Skeletal muscle tissue (tissue), 4 donors: Measurements from ENCODE around the gene DSCAML1. TPM values are rescaled to one million over a fixed set of nuclear protein-coding genes. Genes with fewer than 3 reads are reported as not detected.

Experiments used
- H3K27ac ChIP-seq: one replicate; pipeline ENCODE4 v1.7.0; 2013; ENCODE audit warnings: mild to moderate bottlenecking, low read depth, low read length, inconsistent platforms
- H3K27me3 ChIP-seq, 3 donors: one replicate each; pipeline ENCODE4 v1.7.0; 2013; ENCODE audit warnings: low read length in 3 of 3; ENCODE audit not compliant: control insufficient read depth in 3 of 3, insufficient read depth in 3 of 3
- H3K36me3 ChIP-seq, 3 donors: one replicate each; pipeline ENCODE4 v1.7.0; 2013; ENCODE audit warnings: low read length in 3 of 3; ENCODE audit not compliant: control insufficient read depth in 3 of 3, insufficient read depth in 3 of 3
- H3K4me1 ChIP-seq, 3 donors: one replicate each; pipeline ENCODE4 v1.7.0; 2013; ENCODE audit warnings: low read length in 3 of 3, mild to moderate bottlenecking in 3 of 3; ENCODE audit not compliant: control insufficient read depth in 3 of 3, insufficient read depth in 3 of 3
- H3K4me3 ChIP-seq, 3 donors: one replicate each; pipeline ENCODE4 v1.7.0; 2013; ENCODE audit warnings: low read length in 3 of 3
- H3K9ac ChIP-seq, 3 donors: one replicate each; pipeline ENCODE4 v1.7.0; 2013; ENCODE audit warnings: low read length in 3 of 3, mild to moderate bottlenecking in 3 of 3, moderate library complexity in 2 of 3, low read depth in 1 of 3
- H3K9me3 ChIP-seq, 3 donors: one replicate each; pipeline ENCODE4 v1.7.0; 2013; ENCODE audit warnings: low read length in 3 of 3; ENCODE audit not compliant: control insufficient read depth in 3 of 3
- total RNA-seq: library from RNA; depleted of rRNA; stranded (reverse); fragments of >200 nt; gene quantifications from one replicate; pipeline ENCODE4 v1.2.3, GENCODE V29; 2014
- donor health status: Osteomylitis.

Gene DSCAML1
- total RNA-seq, 1 donor from 2014 or later = 0.52 TPM

GRCh38 chr11:117471776-117472175, 325.2 kb downstream of the DSCAML1 start:
- no peaks in the 10 kb centered on the region for H3K36me3 ChIP-seq
- peaks cover 0 to 8% (median 3%) of the 10 kb centered on the region in 3 donors for H3K27me3 ChIP-seq
- H3K27ac ChIP-seq = no peak overlapping the region
- peaks cover 0 to 1% (median under 1%) of the 10 kb centered on the region in 3 donors for H3K4me1 ChIP-seq
- no peak overlapping the region for H3K9ac ChIP-seq
- H3K4me3 ChIP-seq = no peak overlapping the region
- no peaks in the 10 kb centered on the region for H3K9me3 ChIP-seq

DNA sequence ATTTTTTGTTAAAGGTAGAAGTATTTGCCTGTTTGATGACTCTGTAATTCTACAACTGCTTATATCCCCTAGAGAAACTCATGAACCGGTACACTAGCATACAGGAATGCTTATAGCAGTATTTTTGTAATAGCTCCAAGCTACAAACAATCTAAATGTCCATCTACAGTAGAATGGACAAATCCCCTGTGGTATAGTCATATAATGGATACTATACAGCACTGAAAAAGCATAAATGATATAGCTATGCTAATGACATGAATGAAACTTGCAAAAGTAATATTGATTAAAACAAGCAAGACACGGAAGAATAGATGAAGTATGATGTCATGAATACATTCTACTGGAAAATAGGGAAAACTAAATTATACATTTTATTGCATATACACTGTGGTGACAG, 326.4 kb downstream of the DSCAML1 start:
- no peak overlapping the region for H3K9ac ChIP-seq
- H3K4me3 ChIP-seq = no peak overlapping the region
- no peaks in the 10 kb centered on the region for H3K9me3 ChIP-seq
- H3K27ac ChIP-seq = no peak overlapping the region
- H3K36me3 ChIP-seq = no peaks in the 10 kb centered on the region
- H3K4me1 ChIP-seq = no peaks in the 10 kb centered on the region
- H3K27me3 ChIP-seq = peaks cover 0 to 4% (median 0%) of the 10 kb centered on the region in 3 donors

DNA sequence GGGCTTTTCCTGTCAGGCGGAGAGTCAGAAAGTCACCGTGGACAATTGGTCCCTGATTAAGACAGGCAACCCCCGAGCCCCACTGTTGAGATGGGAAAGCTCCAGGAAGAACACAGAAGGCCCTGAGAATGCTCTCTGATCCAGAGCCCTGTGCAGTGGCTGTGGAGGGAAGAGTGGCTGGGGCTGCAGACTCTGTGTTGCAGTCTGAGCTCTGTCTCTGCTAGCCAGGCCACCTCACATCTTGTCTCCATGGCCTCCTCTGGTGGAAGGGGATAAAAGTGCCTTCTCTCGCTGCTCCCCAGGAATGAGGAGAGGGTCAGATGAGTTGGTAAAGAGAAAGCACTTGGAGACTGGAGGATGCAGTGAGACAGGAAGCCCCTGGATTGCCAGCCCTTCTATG, 328.1 kb downstream of the DSCAML1 start:
- H3K4me3 ChIP-seq = no peak overlapping the region
- H3K9me3 ChIP-seq = no peaks in the 10 kb centered on the region
- H3K27me3 ChIP-seq = peaks cover 0 to 4% (median 0%) of the 10 kb centered on the region in 3 donors
- H3K36me3 ChIP-seq = no peaks in the 10 kb centered on the region
- no peaks in the 10 kb centered on the region for H3K4me1 ChIP-seq
- no peak overlapping the region for H3K27ac ChIP-seq
- H3K9ac ChIP-seq = no peak overlapping the region

GRCh38 chr11:117467770-117468169, 329.2 kb downstream of the DSCAML1 start:
- Histone ChIP-seq H3K27ac (no peak overlapping the region), H3K4me3 (no peak overlapping the region), H3K9me3 (no peaks in the 10 kb centered on the region), H3K4me1 (no peaks in the 10 kb centered on the region), H3K27me3 (peaks cover 0 to 4% (median 2%) of the 10 kb centered on the region in 3 donors), H3K36me3 (no peaks in the 10 kb centered on the region), H3K9ac (no peak overlapping the region)

DNA sequence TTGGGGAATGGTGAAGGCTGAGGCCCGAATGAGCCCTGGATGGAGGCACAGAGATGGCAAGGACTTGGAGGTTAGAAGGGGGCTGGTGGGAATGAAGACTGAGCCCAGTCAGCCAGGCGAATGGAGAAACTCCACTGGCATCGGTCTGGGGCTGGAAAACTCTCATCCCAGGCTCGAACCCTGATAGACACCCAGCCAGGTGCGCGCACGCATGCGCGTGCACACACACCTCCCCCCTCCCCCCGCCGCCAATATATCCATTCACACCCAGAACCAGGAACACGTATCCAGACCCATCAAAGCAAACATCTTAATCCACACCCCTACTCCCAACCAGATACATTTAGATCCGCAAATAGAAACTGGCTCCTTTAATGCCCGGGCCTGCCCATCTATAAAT, 330.1 kb downstream of the DSCAML1 start:
- Histone ChIP-seq H3K9me3 (no peaks in the 10 kb centered on the region), H3K4me1 (no peaks in the 10 kb centered on the region), H3K27ac (no peak overlapping the region), H3K4me3 (no peak overlapping the region), H3K9ac (no peak overlapping the region), H3K27me3 (peaks cover 0 to 5% (median 4%) of the 10 kb centered on the region in 3 donors), H3K36me3 (no peaks in the 10 kb centered on the region)

DNA sequence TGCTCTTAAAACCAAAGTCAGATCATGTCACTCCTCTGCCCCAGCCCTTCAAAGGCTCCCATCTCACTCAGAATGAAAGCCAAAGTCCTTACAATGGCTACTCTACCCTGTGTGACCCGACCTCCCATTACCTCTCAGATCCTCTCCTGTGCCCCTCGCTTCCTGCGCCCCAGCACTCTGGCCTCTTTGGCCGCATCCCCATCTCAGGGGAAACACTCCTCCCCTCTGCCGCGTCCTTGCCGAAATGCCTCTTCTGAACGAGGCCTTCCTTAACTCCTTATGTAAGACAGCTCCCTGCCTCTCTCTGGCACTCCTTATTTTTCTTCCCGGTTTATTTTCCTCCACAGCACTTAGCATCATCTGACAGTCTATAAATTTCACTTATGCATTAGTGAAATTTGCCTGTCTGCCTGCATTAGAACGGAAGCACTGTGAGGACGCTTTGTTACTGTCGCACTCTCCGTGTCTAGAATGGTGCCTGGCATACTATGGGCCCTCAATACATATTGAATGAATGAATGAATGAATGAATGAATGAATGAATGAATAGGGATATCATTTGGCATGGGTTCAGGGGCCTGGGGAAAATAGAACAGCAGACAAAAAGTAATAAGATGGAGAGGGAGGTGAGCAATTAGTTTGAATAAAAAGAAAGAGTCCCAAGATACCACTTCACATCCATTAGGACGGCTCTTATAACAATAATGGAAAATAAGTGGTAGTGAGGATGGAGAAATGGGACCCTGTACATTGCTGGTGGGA, 331.6 kb downstream of the DSCAML1 start:
- H3K36me3 ChIP-seq = no peaks in the 10 kb centered on the region
- H3K9ac ChIP-seq = no peak overlapping the region
- no peak overlapping the region for H3K4me3 ChIP-seq
- H3K27me3 ChIP-seq = peaks cover 4 to 5% (median 4%) of the 10 kb centered on the region in 3 donors
- H3K9me3 ChIP-seq = no peaks in the 10 kb centered on the region
- no peaks in the 10 kb centered on the region for H3K4me1 ChIP-seq
- H3K27ac ChIP-seq = no peak overlapping the region

GRCh38 chr11:117464778-117465177, 332.2 kb downstream of the DSCAML1 start:
- H3K4me1 ChIP-seq = no peaks in the 10 kb centered on the region
- no peak overlapping the region for H3K27ac ChIP-seq
- no peaks in the 10 kb centered on the region for H3K36me3 ChIP-seq
- no peaks in the 10 kb centered on the region for H3K9me3 ChIP-seq
- H3K4me3 ChIP-seq = no peak overlapping the region
- H3K9ac ChIP-seq = no peak overlapping the region
- H3K27me3 ChIP-seq = peaks cover 4 to 5% (median 4%) of the 10 kb centered on the region in 3 donors

DNA sequence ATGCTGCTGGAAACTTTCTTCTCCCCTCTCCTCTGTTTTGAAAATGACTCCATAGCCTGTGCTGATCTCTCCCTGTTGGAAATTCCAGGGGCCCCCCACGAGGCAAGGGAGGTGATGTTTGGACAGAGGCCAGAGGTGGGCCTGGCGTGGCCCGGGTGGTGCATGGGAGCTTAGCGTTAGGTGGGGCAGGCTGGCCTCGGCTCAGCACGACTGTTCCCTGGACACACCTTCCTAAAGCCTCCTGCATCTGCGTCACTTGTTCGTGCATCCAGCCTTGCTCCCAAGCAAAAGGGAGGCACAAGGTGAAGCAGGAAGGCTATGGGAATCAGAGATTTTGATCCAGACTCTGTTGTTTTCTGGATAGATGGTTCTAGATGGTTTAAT, 334.2 kb downstream of the DSCAML1 start:
- Histone ChIP-seq H3K36me3 (no peaks in the 10 kb centered on the region), H3K9me3 (no peaks in the 10 kb centered on the region), H3K9ac (no peak overlapping the region), H3K4me3 (no peak overlapping the region), H3K27ac (no peak overlapping the region), H3K27me3 (peaks cover 4 to 11% (median 8%) of the 10 kb centered on the region in 3 donors), H3K4me1 (no peaks in the 10 kb centered on the region)

- H3K4me3 ChIP-seq = no peak overlapping the region
- no peaks in the 10 kb centered on the region for H3K9me3 ChIP-seq
- no peaks in the 10 kb centered on the region for H3K36me3 ChIP-seq
- no peak overlapping the region for H3K9ac ChIP-seq
- no peak overlapping the region for H3K27ac ChIP-seq
- peaks cover 4 to 11% (median 8%) of the 10 kb centered on the region in 3 donors for H3K27me3 ChIP-seq
- H3K4me1 ChIP-seq = no peaks in the 10 kb centered on the region
These were observed 334.7 kb downstream of the DSCAML1 start for GRCh38 chr11:117462183-117462863.
